ENCODE data around the gene NRF1. TPM values are rescaled to one million over a fixed set of nuclear protein-coding genes. Genes with fewer than 3 reads are reported as not detected.

Gene NRF1
- total and polyA plus RNA-seq, 10 of the 15 experiments (the other 5 are each of a cell fraction or from before 2014, with no cell fraction given): 3.5 to 23.1 (median 13.5) TPM

- no peak for TF ChIP-seq ELK1 (IDR thresholded peaks at IDR 0.05; ENCODE audit: low read depth, low read length)
Observed at GRCh38 chr7:129748356-129749109, 137.0 kb downstream of the NRF1 start (continued).

- H3K4me2 ChIP-seq (ENCODE audit: control insufficient read depth, insufficient read depth): no peak overlapping the region
- ChIA-PET CTCF (no interaction called here), POLR2A (no interaction called here), RAD21 (ENCODE audit: unreplicated experiment) (no interaction called here), SMC1A (ENCODE audit: uncharacterized antibody, unreplicated experiment) (no interaction called here)
- no peak for DNase-seq (ENCODE audit: low read depth, low spot score)
- H3K79me2 ChIP-seq (ENCODE audit: control insufficient read depth, insufficient read depth, low read length): no peaks in the 10 kb centered on the region
- no peak for ATAC-seq
- H3K27ac ChIP-seq (ENCODE audit: control insufficient read depth, insufficient read depth): no peak overlapping the region
- TF ChIP-seq ETV6 (conservative IDR thresholded peaks at IDR 0.05 in 1 of 2, IDR thresholded peaks at IDR 0.05 in 1 of 2; ENCODE audit: borderline replicate concordance in 1 of 2, low read depth in 1 of 2) (no peak), CBFB (IDR thresholded peaks at IDR 0.05; ENCODE audit: low read depth) (no peak)
- no peak overlapping the region for H2AFZ ChIP-seq (ENCODE audit: control insufficient read depth, low read depth, low read length)
- no peak for FAIRE-seq
- BruUV-seq (replicated peaks): no TSS peak
- in situ Hi-C loops (cut with MboI) (no loop called here), intact Hi-C loops (cut with micrococcal nuclease; ENCODE audit: unreplicated experiment) (no loop called here)
- H4K20me1 ChIP-seq (ENCODE audit: control insufficient read depth, insufficient read depth): no peaks in the 10 kb centered on the region
- H3K27me3 ChIP-seq (replicated peaks in 1 of 2; ENCODE audit: control insufficient read depth in 2 of 2, insufficient read depth in 2 of 2, low read length in 1 of 2): no peaks in the 10 kb centered on the region
- H3K9ac ChIP-seq (ENCODE audit: control insufficient read depth, insufficient read depth, low read length): no peak overlapping the region
- H3K4me3 ChIP-seq: no peak overlapping the region
- no peaks in the 10 kb centered on the region for H3K9me3 ChIP-seq (replicated peaks; ENCODE audit: control insufficient read depth, insufficient read depth, low read length)
- peaks cover 0 to 11% of the 10 kb centered on the region in 2 experiments; a peak in 2 of 4 replicates for H3K36me3 ChIP-seq (ENCODE audit: control insufficient read depth in 2 of 2, insufficient read depth in 2 of 2, low read length in 1 of 2)
- H3K4me1 ChIP-seq (ENCODE audit: control insufficient read depth, insufficient read depth, low read length): no peaks in the 10 kb centered on the region
- 97% methylated on average over 7 of the region's 7 CpGs for WGBS (ENCODE audit: insufficient coverage, insufficient replicate concordance, low lambda C conversion rate, missing lambda C conversion rate)
Observed at GRCh38 chr7:129750091-129750490, 138.6 kb downstream of the NRF1 start.

- Histone ChIP-seq H3K9me3 (replicated peaks; ENCODE audit: control insufficient read depth, insufficient read depth, low read length) (no peaks in the 10 kb centered on the region), H3K4me1 (ENCODE audit: control insufficient read depth, insufficient read depth, low read length) (no peaks in the 10 kb centered on the region), H3K36me3 (ENCODE audit: control insufficient read depth in 2 of 2, insufficient read depth in 2 of 2, low read length in 1 of 2) (peaks cover under 1 to 11% of the 10 kb centered on the region in 2 experiments; a peak in 3 of 4 replicates), H3K9ac (ENCODE audit: control insufficient read depth, insufficient read depth, low read length) (no peak overlapping the region), H3K4me3 (no peak overlapping the region), H3K4me2 (ENCODE audit: control insufficient read depth, insufficient read depth) (no peak overlapping the region), H4K20me1 (ENCODE audit: control insufficient read depth, insufficient read depth) (no peaks in the 10 kb centered on the region), H3K27me3 (replicated peaks in 1 of 2; ENCODE audit: control insufficient read depth in 2 of 2, insufficient read depth in 2 of 2, low read length in 1 of 2) (no peaks in the 10 kb centered on the region), H3K79me2 (ENCODE audit: control insufficient read depth, insufficient read depth, low read length) (no peaks in the 10 kb centered on the region), H2AFZ (ENCODE audit: control insufficient read depth, low read depth, low read length) (no peak overlapping the region), H3K27ac (ENCODE audit: control insufficient read depth, insufficient read depth) (no peak overlapping the region)
- in situ Hi-C loops (cut with MboI) (no loop called here), intact Hi-C loops (cut with micrococcal nuclease; ENCODE audit: unreplicated experiment) (no loop called here)
- no TSS peak for BruUV-seq (replicated peaks)
- CTCF ChIA-PET: no interaction called here
- WGBS (ENCODE audit: insufficient coverage, insufficient replicate concordance, low lambda C conversion rate, missing lambda C conversion rate): 100% methylated on average over 3 of the region's 3 CpGs
- RAD21 ChIA-PET (ENCODE audit: unreplicated experiment): no interaction called here
- POLR2A ChIA-PET: no interaction called here
- SMC1A ChIA-PET (ENCODE audit: uncharacterized antibody, unreplicated experiment): no interaction called here
- FAIRE-seq: no peak
- DNase-seq (ENCODE audit: low read depth, low spot score): no peak
- ATAC-seq: no peak
- TF ChIP-seq ZNF622 (IDR thresholded peaks at IDR 0.05) (no peak), PML (IDR thresholded peaks at IDR 0.05; ENCODE audit: low read length) (no peak), SPI1 (IDR thresholded peaks at IDR 0.05; ENCODE audit: borderline replicate concordance, insufficient read depth, low read depth, low read length) (no peak), RELA (IDR thresholded peaks at IDR 0.05; ENCODE audit: borderline replicate concordance, partially characterized antibody) (no peak), CREB1 (IDR thresholded peaks at IDR 0.05; ENCODE audit: low read depth) (no peak), ZNF274 (IDR thresholded peaks at IDR 0.05; ENCODE audit: insufficient read depth, insufficient read length) (no peak), ETV6 (conservative IDR thresholded peaks at IDR 0.05 in 1 of 2, IDR thresholded peaks at IDR 0.05 in 1 of 2; ENCODE audit: borderline replicate concordance in 1 of 2, low read depth in 1 of 2) (no peak), ELK1 (IDR thresholded peaks at IDR 0.05; ENCODE audit: low read depth, low read length) (no peak), NR2F1 (conservative IDR thresholded peaks at IDR 0.05) (no peak), RCOR1 (conservative IDR thresholded peaks at IDR 0.05; ENCODE audit: low read depth, low read length) (no peak)
Observed at GRCh38 chr7:129750501-129750900, 139.0 kb downstream of the NRF1 start.
